AG08396 (cell line): ENCODE results near the gene SMIM13.
A peak's percentile ranks its signal among the peaks of the same experiment; 100 is the strongest.

Experiments
- DNase-seq: peaks from one replicate; pipeline ENCODE4 v3.0.0; 2012; ENCODE audit warnings: low spot score, mixed read lengths

SMIM13 gene

GRCh38 chr6:11153447-11153846 is 59.8 kb downstream of the SMIM13 start:
- DNase-seq, result no peak

- no peak for DNase-seq
Measured at GRCh38 chr6:11155589-11155988, 62.0 kb downstream of the SMIM13 start.

GRCh38 chr6:11160199-11160598 is 66.6 kb downstream of the SMIM13 start:
- no peak for DNase-seq

GRCh38 chr6:11161031-11161956 is 67.7 kb downstream of the SMIM13 start:
- DNase-seq, result peak; percentile 58

GRCh38 chr6:11162262-11162661 is 68.6 kb downstream of the SMIM13 start:
- DNase-seq, result no peak

- DNase-seq, result no peak
Measured at GRCh38 chr6:11163932-11164331, 70.3 kb downstream of the SMIM13 start.

- DNase-seq, result no peak
Measured at GRCh38 chr6:11164717-11165646, 71.3 kb downstream of the SMIM13 start.

- DNase-seq, result no peak
Measured at GRCh38 chr6:11166948-11167347, 73.3 kb downstream of the SMIM13 start.

GRCh38 chr6:11168091-11168635 is 74.5 kb downstream of the SMIM13 start:
- DNase-seq, result no peak

- no peak for DNase-seq
Measured at GRCh38 chr6:11171952-11172351, 78.3 kb downstream of the SMIM13 start.

- DNase-seq, result peak; percentile 56
Measured at GRCh38 chr6:11172501-11173327, 79.1 kb downstream of the SMIM13 start.

- DNase-seq, result no peak
Measured at GRCh38 chr6:11174242-11174611, 80.6 kb downstream of the SMIM13 start.

- DNase-seq, result no peak
Measured at GRCh38 chr6:11177271-11177670, 83.6 kb downstream of the SMIM13 start.

- DNase-seq, result no peak
Measured at GRCh38 chr6:11179088-11179418, 85.4 kb downstream of the SMIM13 start.

- DNase-seq, result no peak
Measured at GRCh38 chr6:11179419-11180202, 86.0 kb downstream of the SMIM13 start.

- no peak for DNase-seq
Measured at GRCh38 chr6:11181478-11182136, 88.0 kb downstream of the SMIM13 start.

GRCh38 chr6:11183761-11184362 is 90.2 kb downstream of the SMIM13 start:
- no peak for DNase-seq

- no peak for DNase-seq
Measured at GRCh38 chr6:11185204-11185842, 91.7 kb downstream of the SMIM13 start.

- DNase-seq, result no peak
Measured at GRCh38 chr6:11187301-11187700, 93.7 kb downstream of the SMIM13 start.
